Measurements from ENCODE around the gene CD81.

GRCh38 chr11:2383852-2384804 lies 7.0 kb downstream of the CD81 start:
- TF ChIP-seq POLR2AphosphoS5 (IDR thresholded peaks at IDR 0.05) (no peak), POLR2A (IDR thresholded peaks at IDR 0.05) (no peak)

Measured in suprapubic skin (tissue), 4 donors.